ENCODE results near the gene SLC39A11.

The SLC39A11 gene

DNA sequence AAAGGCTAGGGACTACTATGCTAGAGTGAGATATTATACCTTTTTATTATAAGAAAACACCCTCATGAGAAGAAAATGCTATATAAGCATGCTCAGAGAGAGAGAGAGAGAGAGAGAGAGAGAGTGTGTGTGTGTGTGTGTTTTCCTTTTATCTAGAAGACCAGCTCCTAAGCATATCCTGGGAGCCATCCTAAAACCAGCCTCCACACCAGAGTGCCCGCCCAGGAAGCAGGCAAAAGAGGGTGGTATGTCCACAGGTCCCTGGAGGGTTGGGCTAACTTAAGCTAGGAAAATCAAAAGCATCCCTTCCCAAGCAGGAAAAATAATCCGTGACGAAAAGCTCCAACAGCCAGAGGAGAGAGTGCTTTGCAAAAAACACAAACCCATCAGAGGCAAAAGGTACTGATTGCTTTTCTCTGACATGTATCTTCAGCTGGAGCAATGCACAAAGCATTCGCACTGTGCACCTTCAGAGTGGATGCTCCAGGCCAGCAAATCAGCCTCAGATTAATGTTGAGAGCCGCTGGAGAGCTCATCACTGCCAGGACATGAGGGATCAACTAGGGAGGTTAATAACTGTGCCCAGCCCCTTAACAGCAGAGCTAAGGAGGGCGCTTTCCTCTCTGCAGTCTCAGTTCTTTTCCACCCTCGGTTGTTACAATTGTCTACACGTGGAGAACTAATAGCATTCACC lies 125.1 kb downstream of the SLC39A11 start:
- H3K27ac ChIP-seq = no peak overlapping the region
- no peak overlapping the region for H3K4me3 ChIP-seq
- DNase-seq (ENCODE audit: low spot score) = no peak
- no peak for TF ChIP-seq CTCF (IDR thresholded peaks at IDR 0.05)

GRCh38 chr17:72962106-72962505 lies 130.4 kb downstream of the SLC39A11 start:
- no peak for TF ChIP-seq CTCF (IDR thresholded peaks at IDR 0.05)
- H3K27ac ChIP-seq = no peak overlapping the region
- no peak for DNase-seq (ENCODE audit: low spot score)
- no peak overlapping the region for H3K4me3 ChIP-seq

DNA sequence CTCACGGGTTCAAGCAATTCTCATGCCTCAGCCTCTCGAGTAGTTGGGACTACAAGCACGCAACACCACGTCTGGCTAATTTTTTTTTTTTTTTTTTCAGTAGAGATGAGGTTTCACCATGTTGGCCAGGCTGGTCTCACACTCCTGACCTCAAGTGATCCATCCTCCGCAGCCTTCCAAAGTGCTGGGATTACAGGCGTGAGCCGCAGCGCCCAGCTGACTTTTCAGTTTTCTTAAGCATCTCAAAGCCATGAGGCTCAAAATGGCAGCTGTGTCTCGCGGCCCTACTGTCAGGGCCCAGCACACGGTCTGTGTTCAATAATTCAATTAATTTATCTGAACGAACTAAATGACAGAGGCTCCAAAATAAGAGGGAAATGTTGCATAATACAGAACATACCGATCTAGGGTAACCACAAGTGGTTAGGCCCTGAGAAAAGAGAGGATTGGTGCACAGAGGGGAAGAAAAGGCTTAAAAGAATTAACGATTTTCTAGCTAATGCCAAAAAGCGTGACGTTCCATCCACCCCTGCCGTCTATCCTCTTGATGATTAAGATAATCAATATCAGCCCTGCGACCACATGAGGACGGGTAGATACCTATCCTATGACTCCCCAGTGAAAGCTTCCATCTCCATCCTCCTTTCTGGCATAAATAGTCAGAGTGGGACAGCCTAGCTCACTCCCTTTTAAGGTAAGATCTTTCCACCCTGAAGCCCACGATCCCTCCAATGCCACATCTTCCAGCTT lies 136.9 kb downstream of the SLC39A11 start:
- TF ChIP-seq CTCF (IDR thresholded peaks at IDR 0.05) = no peak
- no peak overlapping the region for H3K27ac ChIP-seq
- DNase-seq (ENCODE audit: low spot score) = no peak
- H3K4me3 ChIP-seq = no peak overlapping the region

DNA sequence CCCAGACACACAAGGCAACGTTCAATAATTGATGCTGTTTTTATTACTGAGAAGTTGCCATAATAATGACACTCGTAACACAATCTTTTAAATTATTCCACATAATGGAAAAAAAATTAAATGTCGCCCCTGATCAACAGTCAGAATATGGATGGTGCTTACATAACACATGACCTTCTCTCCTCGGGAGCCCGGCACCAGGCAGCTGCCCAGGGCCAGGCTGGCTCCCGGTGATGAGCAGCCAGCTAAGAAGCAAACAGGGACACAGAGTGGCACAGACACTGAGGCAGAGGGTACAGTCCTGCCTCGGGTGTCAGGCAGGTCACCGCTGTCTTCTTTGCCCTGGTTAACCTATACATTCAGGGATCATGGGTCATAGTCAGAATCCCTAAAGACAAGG lies 137.9 kb downstream of the SLC39A11 start:
- no peak for TF ChIP-seq CTCF (IDR thresholded peaks at IDR 0.05)
- no peak for DNase-seq (ENCODE audit: low spot score)
- no peak overlapping the region for H3K27ac ChIP-seq
- H3K4me3 ChIP-seq = no peak overlapping the region

DNA sequence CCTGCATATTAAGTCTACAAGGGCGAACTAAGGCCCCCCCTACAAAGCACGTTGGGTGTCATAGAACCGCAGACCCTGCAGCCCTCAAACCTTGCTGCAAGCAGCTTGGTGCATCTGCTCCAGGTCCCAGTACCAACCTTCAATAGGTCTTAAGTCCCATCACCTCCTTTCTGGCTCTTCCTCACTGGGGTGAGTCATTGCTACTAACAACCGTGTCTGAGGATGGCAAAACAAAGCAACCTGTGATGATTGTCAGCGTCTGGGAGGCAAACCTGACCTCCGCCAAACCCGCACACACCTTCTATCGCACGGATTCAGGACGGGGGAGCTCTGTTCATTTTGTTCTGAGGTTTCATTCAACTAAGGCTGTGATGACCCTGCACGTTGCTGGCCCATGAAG lies 138.9 kb downstream of the SLC39A11 start:
- TF ChIP-seq CTCF (IDR thresholded peaks at IDR 0.05) = no peak
- DNase-seq (ENCODE audit: low spot score) = no peak
- no peak overlapping the region for H3K4me3 ChIP-seq
- H3K27ac ChIP-seq = no peak overlapping the region

GRCh38 chr17:72952641-72953315 lies 139.7 kb downstream of the SLC39A11 start:
- DNase-seq (ENCODE audit: low spot score) = no peak
- Histone ChIP-seq H3K27ac (no peak overlapping the region), H3K4me3 (no peak overlapping the region)
- no peak for TF ChIP-seq CTCF (IDR thresholded peaks at IDR 0.05)

Data from coronary artery (tissue), 2 donors.